ENCODE data around the gene TBATA. TPM values are rescaled to one million over a fixed set of nuclear protein-coding genes. Genes with fewer than 3 reads are reported as not detected.

Gene TBATA
- total and polyA plus RNA-seq, 2 donors from 2014 or later, result 1.9 TPM; not detected in 1

DNA sequence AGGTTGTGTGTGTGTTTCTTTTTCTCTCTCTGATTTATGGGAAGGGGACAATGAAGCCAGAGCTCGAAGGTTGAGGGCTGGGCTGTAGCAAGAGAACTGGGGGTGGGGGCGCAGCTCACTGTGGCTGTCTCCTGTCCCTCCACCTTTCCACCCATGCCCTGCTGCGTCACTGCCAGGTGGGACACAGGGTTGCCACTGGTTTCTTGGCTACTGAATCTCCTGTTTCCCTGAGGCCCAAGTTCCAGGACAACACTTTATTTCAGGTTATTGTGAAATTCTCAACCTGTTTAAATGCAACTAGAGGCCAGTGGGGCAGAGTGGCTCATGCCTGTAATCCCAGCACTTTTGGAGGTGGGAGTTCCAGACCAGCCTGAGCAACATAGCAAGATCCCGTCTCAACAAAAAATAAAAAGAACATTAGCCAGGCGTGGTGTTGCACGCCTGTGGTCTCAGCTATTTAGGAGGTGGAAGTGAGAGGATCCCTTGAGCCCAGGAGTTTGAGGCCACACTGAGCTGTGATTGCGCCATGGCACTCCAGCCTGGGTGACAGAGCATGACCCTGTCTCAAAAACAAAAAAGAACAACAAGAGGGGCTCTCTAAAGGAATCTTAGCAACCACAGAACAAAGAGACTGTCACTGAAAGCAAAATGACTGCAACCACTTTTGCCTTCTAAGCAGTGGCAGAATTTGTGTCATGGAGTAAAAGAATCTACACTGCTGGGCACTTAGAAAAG is 22.6 kb downstream of the TBATA start:
- H3K9me3 ChIP-seq (ENCODE audit: control insufficient read depth in 2 of 3, insufficient read depth in 1 of 3, low read length in 3 of 3), result no peaks in the 10 kb centered on the region
- no peaks in the 10 kb centered on the region for H3K27me3 ChIP-seq (ENCODE audit: control insufficient read depth, insufficient read depth, low read length)
- no peaks in the 10 kb centered on the region for H3K36me3 ChIP-seq (ENCODE audit: control insufficient read depth in 2 of 3, insufficient read depth in 3 of 3, low read length in 3 of 3)
- peaks cover 0 to 4% (median 0%) of the 10 kb centered on the region in 3 donors for H3K4me1 ChIP-seq (ENCODE audit: control insufficient read depth in 2 of 3, insufficient read depth in 2 of 3, low read depth in 1 of 3, low read length in 3 of 3)
- H3K9ac ChIP-seq (ENCODE audit: low read length in 3 of 3), result no peak overlapping the region
- TF ChIP-seq, protein P1, sequence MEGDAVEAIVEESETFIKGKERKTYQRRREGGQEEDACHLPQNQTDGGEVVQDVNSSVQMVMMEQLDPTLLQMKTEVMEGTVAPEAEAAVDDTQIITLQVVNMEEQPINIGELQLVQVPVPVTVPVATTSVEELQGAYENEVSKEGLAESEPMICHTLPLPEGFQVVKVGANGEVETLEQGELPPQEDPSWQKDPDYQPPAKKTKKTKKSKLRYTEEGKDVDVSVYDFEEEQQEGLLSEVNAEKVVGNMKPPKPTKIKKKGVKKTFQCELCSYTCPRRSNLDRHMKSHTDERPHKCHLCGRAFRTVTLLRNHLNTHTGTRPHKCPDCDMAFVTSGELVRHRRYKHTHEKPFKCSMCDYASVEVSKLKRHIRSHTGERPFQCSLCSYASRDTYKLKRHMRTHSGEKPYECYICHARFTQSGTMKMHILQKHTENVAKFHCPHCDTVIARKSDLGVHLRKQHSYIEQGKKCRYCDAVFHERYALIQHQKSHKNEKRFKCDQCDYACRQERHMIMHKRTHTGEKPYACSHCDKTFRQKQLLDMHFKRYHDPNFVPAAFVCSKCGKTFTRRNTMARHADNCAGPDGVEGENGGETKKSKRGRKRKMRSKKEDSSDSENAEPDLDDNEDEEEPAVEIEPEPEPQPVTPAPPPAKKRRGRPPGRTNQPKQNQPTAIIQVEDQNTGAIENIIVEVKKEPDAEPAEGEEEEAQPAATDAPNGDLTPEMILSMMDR (IDR thresholded peaks at IDR 0.05; ENCODE audit: borderline replicate concordance, extremely low read depth, insufficient read depth), result no peak
- intact Hi-C loops (cut with DNase I), result loop anchor here (5.0 kb wide), 1 partner anchor 210 kb away; no protein-coding TSS in a partner anchor
- H3K27ac ChIP-seq (ENCODE audit: low read depth in 2 of 2, low read length in 2 of 2), result no peak overlapping the region
- FAIRE-seq, result no peak
- no peak overlapping the region for H3K4me3 ChIP-seq (ENCODE audit: low read length in 3 of 3)
- no peak for DNase-seq

DNA sequence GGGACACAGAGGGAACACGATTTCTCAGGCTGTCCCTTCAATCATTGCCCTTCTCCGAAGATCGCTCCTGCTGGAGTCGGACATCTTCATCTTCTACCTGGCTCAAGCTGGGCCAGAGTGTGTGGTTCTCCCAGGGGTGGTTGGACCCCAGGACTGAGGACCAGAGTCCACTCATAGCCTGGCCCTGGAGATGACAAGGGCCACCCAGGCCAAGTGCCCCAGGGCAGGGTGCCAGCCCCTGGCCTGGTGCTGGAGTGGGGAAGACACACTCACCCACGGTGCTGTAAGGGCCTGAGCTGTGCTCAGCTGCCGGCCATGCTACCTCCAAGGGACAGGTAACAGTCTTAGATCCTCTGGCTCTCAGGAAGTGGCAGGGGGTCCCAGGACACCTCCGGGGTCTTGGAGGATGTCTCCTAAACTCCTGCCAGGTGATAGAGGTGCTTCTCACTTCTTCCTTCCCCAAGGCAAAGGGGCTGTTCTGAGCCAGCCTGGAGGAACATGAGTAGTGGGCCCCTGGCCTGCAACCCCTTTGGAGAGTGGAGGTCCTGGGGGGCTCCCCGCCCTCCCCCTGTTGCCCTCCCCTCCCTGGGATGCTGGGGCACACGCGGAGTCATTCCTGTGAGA is 23.3 kb downstream of the TBATA start:
- DNase-seq, result no peak
- Histone ChIP-seq H3K36me3 (ENCODE audit: control insufficient read depth in 2 of 3, insufficient read depth in 3 of 3, low read length in 3 of 3) (no peaks in the 10 kb centered on the region), H3K4me1 (ENCODE audit: control insufficient read depth in 2 of 3, insufficient read depth in 2 of 3, low read depth in 1 of 3, low read length in 3 of 3) (peaks cover 0 to 4% (median 0%) of the 10 kb centered on the region in 3 donors), H3K27ac (ENCODE audit: low read depth in 2 of 2, low read length in 2 of 2) (no peak overlapping the region), H3K9ac (ENCODE audit: low read length in 3 of 3) (no peak overlapping the region), H3K27me3 (ENCODE audit: control insufficient read depth, insufficient read depth, low read length) (no peaks in the 10 kb centered on the region), H3K4me3 (ENCODE audit: low read length in 3 of 3) (no peak overlapping the region), H3K9me3 (ENCODE audit: control insufficient read depth in 2 of 3, insufficient read depth in 1 of 3, low read length in 3 of 3) (no peaks in the 10 kb centered on the region)
- intact Hi-C loops (cut with DNase I), result loop anchor here (5.0 kb wide), 1 partner anchor 210 kb away; no protein-coding TSS in a partner anchor
- TF ChIP-seq, protein P1 (IDR thresholded peaks at IDR 0.05; ENCODE audit: borderline replicate concordance, extremely low read depth, insufficient read depth), result no peak
- FAIRE-seq, result no peak

DNA sequence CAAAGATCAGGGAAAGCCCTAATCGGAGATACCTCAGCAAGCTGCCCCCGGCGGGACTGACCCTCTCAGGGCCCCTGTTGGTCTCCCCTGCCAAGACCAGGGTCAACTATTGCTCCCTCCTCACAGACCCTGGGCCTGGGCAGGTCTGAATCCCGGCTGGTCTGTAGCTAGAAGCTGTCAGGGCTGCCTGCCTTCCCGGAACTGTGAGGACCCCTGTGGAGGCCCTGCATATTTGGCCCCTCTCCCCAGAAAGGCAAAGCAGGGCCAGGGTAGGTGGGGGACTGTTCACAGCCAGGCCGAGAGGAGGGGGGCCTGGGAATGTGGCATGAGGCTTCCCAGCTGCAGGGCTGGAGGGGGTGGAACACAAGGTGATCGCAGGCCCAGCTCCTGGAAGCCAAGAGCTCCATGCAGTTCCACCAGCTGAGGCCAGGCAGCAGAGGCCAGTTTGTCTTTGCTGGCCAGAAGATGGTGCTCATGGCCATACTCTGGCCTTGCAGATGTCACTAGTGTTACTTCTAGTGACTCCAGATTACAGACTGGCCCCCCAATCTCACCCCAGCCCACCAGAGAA is 24.1 kb downstream of the TBATA start:
- H3K9me3 ChIP-seq (ENCODE audit: control insufficient read depth in 2 of 3, insufficient read depth in 1 of 3, low read length in 3 of 3), result no peaks in the 10 kb centered on the region
- H3K4me1 ChIP-seq (ENCODE audit: control insufficient read depth in 2 of 3, insufficient read depth in 2 of 3, low read depth in 1 of 3, low read length in 3 of 3), result peaks cover 0 to 4% (median 0%) of the 10 kb centered on the region in 3 donors
- no peak overlapping the region for H3K9ac ChIP-seq (ENCODE audit: low read length in 3 of 3)
- FAIRE-seq (no peak), DNase-seq (peak; percentile 45 to 73 (median 54))
- no peak overlapping the region for H3K27ac ChIP-seq (ENCODE audit: low read depth in 2 of 2, low read length in 2 of 2)
- no peak overlapping the region for H3K4me3 ChIP-seq (ENCODE audit: low read length in 3 of 3)
- no peaks in the 10 kb centered on the region for H3K27me3 ChIP-seq (ENCODE audit: control insufficient read depth, insufficient read depth, low read length)
- intact Hi-C loops (cut with DNase I), result loop anchor here (5.0 kb wide), 1 partner anchor 209 kb away; no protein-coding TSS in a partner anchor
- TF ChIP-seq, protein P1 (IDR thresholded peaks at IDR 0.05; ENCODE audit: borderline replicate concordance, extremely low read depth, insufficient read depth), result peak; percentile 28
- H3K36me3 ChIP-seq (ENCODE audit: control insufficient read depth in 2 of 3, insufficient read depth in 3 of 3, low read length in 3 of 3), result no peaks in the 10 kb centered on the region

Data from kidney (tissue), 14 donors.